Cerebellar nuclear complex (tissue), 1 donor: Measurements from ENCODE around the gene RASAL2.
"Not testable (repeated sequence)": the region's sequence is repeated elsewhere in the genome, so short reads cannot be mapped to it uniquely, and the experiment has no call there.

ENCODE experiments used
- DNase-seq, 2 experiments: peaks; one replicate each; lab custom pipeline; 2025; lab: John Stamatoyannopoulos, UW

Gene RASAL2

GRCh38 chr1:178283409-178283808 is 189.5 kb downstream of the RASAL2 start:
- DNase-seq = no peak

GRCh38 chr1:178284058-178284457 is 190.2 kb downstream of the RASAL2 start:
- no peak for DNase-seq

- no peak for DNase-seq
These were observed 197.3 kb downstream of the RASAL2 start for GRCh38 chr1:178291166-178291565.

GRCh38 chr1:178294654-178295053 is 200.8 kb downstream of the RASAL2 start:
- DNase-seq = no peak

GRCh38 chr1:178300352-178300699 is 206.4 kb downstream of the RASAL2 start:
- DNase-seq = no peak

GRCh38 chr1:178301141-178301540 is 207.2 kb downstream of the RASAL2 start:
- no peak for DNase-seq

- no peak for DNase-seq
These were observed 213.4 kb downstream of the RASAL2 start for GRCh38 chr1:178307264-178307663.

GRCh38 chr1:178308438-178308837 is 214.5 kb downstream of the RASAL2 start:
- DNase-seq = no peak

- peak in 1 of 2 experiments; percentile 10 for DNase-seq
These were observed 216.8 kb downstream of the RASAL2 start for GRCh38 chr1:178310685-178311105.

GRCh38 chr1:178311164-178311563 is 217.3 kb downstream of the RASAL2 start:
- no peak for DNase-seq

GRCh38 chr1:178320280-178320982 is 226.5 kb downstream of the RASAL2 start:
- DNase-seq = not testable (repeated sequence)

- DNase-seq = no peak
These were observed 229.2 kb downstream of the RASAL2 start for GRCh38 chr1:178323067-178323466.

- no peak for DNase-seq
These were observed 230.1 kb downstream of the RASAL2 start for GRCh38 chr1:178324003-178324402.

- no peak for DNase-seq
These were observed 234.8 kb downstream of the RASAL2 start for GRCh38 chr1:178328728-178329127.

- DNase-seq = no peak
These were observed 236.2 kb downstream of the RASAL2 start for GRCh38 chr1:178330153-178330552.

- no peak for DNase-seq
These were observed 237.1 kb downstream of the RASAL2 start for GRCh38 chr1:178330848-178331497.

- no peak for DNase-seq
These were observed 241.5 kb downstream of the RASAL2 start for GRCh38 chr1:178335426-178335825.

GRCh38 chr1:178337091-178337706 is 243.3 kb downstream of the RASAL2 start:
- no peak for DNase-seq

- DNase-seq = no peak
These were observed 245.9 kb downstream of the RASAL2 start for GRCh38 chr1:178339834-178340233.

GRCh38 chr1:178341261-178341956 is 247.5 kb downstream of the RASAL2 start:
- no peak for DNase-seq

- no peak for DNase-seq
These were observed 248.8 kb downstream of the RASAL2 start for GRCh38 chr1:178342745-178343144.

- DNase-seq = no peak
These were observed 250.7 kb downstream of the RASAL2 start for GRCh38 chr1:178344513-178345091.
